SK-N-SH (cell line): ENCODE measurements around the gene ACOXL. TPM values are rescaled to one million over a fixed set of nuclear protein-coding genes. Genes with fewer than 3 reads are reported as not detected.

Experiments
- CTCF ChIA-PET: fragments of 300-600, 350-600 bp; formaldehyde crosslinking; extraction: SDS; loops from one replicate; lab custom pipeline; 2021; lab: Yijun Ruan, JAX
- POLR2A ChIA-PET: fragments of 350-600 bp; sonication (Branson Sonifier 250); formaldehyde crosslinking; extraction: SDS; loops from one replicate; lab custom pipeline; 2020; ENCODE audit warnings: antibody characterized with exemption, inconsistent platforms; lab: Yijun Ruan, JAX
- DNase-seq: peaks from one replicate; pipeline ENCODE4 v3.0.0; 2012
- H2AFZ ChIP-seq: fragments of 200-600 bp; sonication (generic); 2 replicates; pipeline ENCODE4 v1.8.1; 2016; ENCODE audit warnings: antibody characterized with exemption, mild to moderate bottlenecking, low read depth
- H3F3A ChIP-seq: fragments of 200-600 bp; sonication (generic); replicated peaks from 2 replicates; pipeline ENCODE3; 2016; ENCODE audit warnings: antibody characterized with exemption, mild to moderate bottlenecking; ENCODE audit not compliant: insufficient read depth
- H3K27ac ChIP-seq, 2 experiments: fragments of 200-500 bp in 1 of 2; fragments of 200-600 bp in 1 of 2; sonication (Bioruptor generic) in 1 of 2; sonication (generic), shearing (Covaris generic) in 1 of 2; 2 replicates each; pipeline versions ENCODE4 v1.5.1 to v1.6.1; 2014 to 2016; ENCODE audit warnings: low read depth in 2 of 2, inconsistent platforms in 1 of 2, low read length in 1 of 2, mild to moderate bottlenecking in 1 of 2, mixed read lengths in 1 of 2
- H3K27me3 ChIP-seq: fragments of 200-600 bp; sonication (generic), shearing (Covaris generic); 2 replicates; pipeline ENCODE4 v1.6.1; 2016; ENCODE audit warnings: mixed run types; ENCODE audit not compliant: insufficient read depth
- H3K36me3 ChIP-seq, 2 experiments: fragments of 200-500 bp in 1 of 2; fragments of 200-600 bp in 1 of 2; sonication (Bioruptor generic) in 1 of 2; sonication (generic) in 1 of 2; replicated peaks in 1 of 2; 2 replicates each; pipeline versions ENCODE3 to v1.5.1; 2014 to 2016; ENCODE audit warnings: low read length in 1 of 2, mild to moderate bottlenecking in 1 of 2; ENCODE audit not compliant: insufficient read depth in 2 of 2, control insufficient read depth in 1 of 2
- H3K4me1 ChIP-seq, 2 experiments: fragments of 200-500 bp in 1 of 2; fragments of 200-600 bp in 1 of 2; sonication (Bioruptor generic) in 1 of 2; sonication (generic), shearing (Covaris generic) in 1 of 2; 2 replicates each; pipeline versions ENCODE4 v1.5.1 to v1.6.1; 2014 to 2016; ENCODE audit warnings: low read depth in 1 of 2, low read length in 1 of 2, mixed run types in 1 of 2; ENCODE audit not compliant: insufficient read depth in 2 of 2, control insufficient read depth in 1 of 2
- H3K4me2 ChIP-seq: fragments of 200-600 bp; sonication (generic), shearing (Covaris generic); 2 replicates; pipeline ENCODE4 v1.6.1; 2017; ENCODE audit warnings: mixed run types
- H3K4me3 ChIP-seq, 2 experiments: fragments of 200-500 bp in 1 of 2; fragments of 200-600 bp in 1 of 2; sonication (Bioruptor generic) in 1 of 2; sonication (generic), shearing (Covaris generic) in 1 of 2; 2 replicates each; pipeline versions ENCODE4 v1.5.1 to v1.8.1; 2014 to 2016; ENCODE audit warnings: low read depth in 2 of 2, inconsistent platforms in 1 of 2, low read length in 1 of 2, mild to moderate bottlenecking in 1 of 2, mixed read lengths in 1 of 2, moderate library complexity in 1 of 2
- H3K79me2 ChIP-seq: fragments of 200-600 bp; sonication (generic); 2 replicates; pipeline ENCODE4 v1.8.1; 2017; ENCODE audit warnings: mild to moderate bottlenecking; ENCODE audit not compliant: insufficient read depth
- H3K9ac ChIP-seq: fragments of 200-600 bp; sonication (generic); 2 replicates; pipeline ENCODE4 v1.6.1; 2017; ENCODE audit warnings: mixed run types
- H3K9me2 ChIP-seq: fragments of 200-600 bp; sonication (generic); 2 replicates; pipeline ENCODE4 v1.6.1; 2017; ENCODE audit warnings: mixed run types
- H3K9me3 ChIP-seq: fragments of 200-600 bp; sonication (generic); 2 replicates; pipeline ENCODE4 v1.6.1; 2017; ENCODE audit warnings: mixed run types, mild to moderate bottlenecking, moderate library complexity
- H4K20me1 ChIP-seq: fragments of 200-600 bp; sonication (generic); 2 replicates; pipeline ENCODE4 v1.6.1; 2017; ENCODE audit warnings: mild to moderate bottlenecking, mixed run types; ENCODE audit not compliant: insufficient read depth
- EP300 ChIP-seq, 2 experiments: IDR thresholded peaks; 2 replicates each; pipeline versions ENCODE4 v1.4.0 to v1.6.1; 2012; ENCODE audit warnings: borderline replicate concordance in 1 of 2, low read depth in 1 of 2, low read length in 1 of 2
- GATA2 ChIP-seq: sonication (generic); formaldehyde crosslinking; IDR thresholded peaks from 2 replicates; pipeline ENCODE4 v1.5.0; 2020; ENCODE audit warnings: mild to moderate bottlenecking, missing genetic modification reagents
- MEF2A ChIP-seq: IDR thresholded peaks from 2 replicates; pipeline ENCODE4 v1.4.0; 2012; ENCODE audit warnings: low read depth, borderline replicate concordance
- NFIC ChIP-seq: IDR thresholded peaks from 2 replicates; pipeline ENCODE4 v1.4.0; 2012; ENCODE audit warnings: borderline replicate concordance
- POLR2AphosphoS5 ChIP-seq: IDR thresholded peaks from 2 replicates; pipeline ENCODE4 v1.6.1; 2012; ENCODE audit warnings: low read depth, low read length
- RCOR1 ChIP-seq: fragments of 150-350 bp; IDR thresholded peaks from 2 replicates; pipeline ENCODE4 v1.6.1; 2017; ENCODE audit warnings: antibody characterized with exemption, low read length
- TEAD4 ChIP-seq: IDR thresholded peaks from 2 replicates; pipeline ENCODE4 v1.4.0; 2012; ENCODE audit warnings: mild to moderate bottlenecking, borderline replicate concordance; ENCODE audit not compliant: insufficient read depth
- WGBS: methylation state at CpG from one replicate; pipeline ENCODE4 v1.1.6; 2017; ENCODE audit warnings: low lambda C conversion rate; 5-methylcytosine and 5-hydroxymethylcytosine counted together
- polyA plus RNA-seq, 3 experiments: library from polyadenylated mRNA; depleted of rRNA; stranded (reverse); fragments of >200 nt; gene quantifications; 2 replicates each; pipeline ENCODE4 v1.2.3, GENCODE V29; 2012
- TF ChIP-seq, protein P1 (sequence below): IDR thresholded peaks from 2 replicates; pipeline ENCODE4; 2012
- TF ChIP-seq, protein P2 (sequence below): fragments of 150-350 bp; IDR thresholded peaks from 2 replicates; pipeline ENCODE4 v1.6.1; 2017; ENCODE audit warnings: antibody characterized with exemption, low read length, low read depth, borderline replicate concordance

ACOXL gene
- polyA plus RNA-seq, 1 of the 3 experiments (the other 2 are of a cell fraction) = not detected

DNA sequence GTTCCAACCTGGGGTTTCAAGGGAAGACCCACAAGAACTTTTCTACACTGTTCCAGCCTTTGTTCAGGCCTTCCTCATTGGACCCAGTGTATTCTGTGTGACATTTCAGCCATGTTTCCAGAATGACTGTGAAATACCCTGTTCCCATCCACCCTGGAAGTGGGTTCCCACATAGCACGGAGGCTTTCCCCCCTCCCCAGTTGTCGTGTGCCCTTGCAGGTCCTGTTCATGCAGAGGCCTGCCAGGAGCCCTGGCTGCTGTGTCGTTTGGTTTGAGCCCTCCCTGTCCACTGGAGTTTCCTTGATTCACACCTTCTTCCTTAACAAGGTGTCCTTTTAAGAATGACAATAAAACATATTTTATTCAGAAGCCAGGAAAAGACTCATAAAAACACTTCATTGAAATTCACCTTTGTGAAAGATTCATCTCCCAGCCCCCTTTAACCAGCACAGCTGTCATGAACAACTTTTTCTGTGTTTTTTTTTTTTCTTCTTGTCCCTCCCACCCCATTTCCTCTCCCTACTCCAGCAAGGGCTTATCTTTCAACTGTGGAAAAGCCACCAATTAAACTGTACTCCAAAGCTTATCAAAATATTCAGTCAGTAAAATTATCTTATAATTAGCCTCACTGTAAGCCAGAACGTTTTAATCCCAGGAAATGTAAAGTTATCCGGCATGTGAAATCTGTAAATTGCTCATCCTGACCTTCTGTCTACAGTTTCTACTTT, 106.4 kb downstream of the ACOXL start:
- peaks cover 25% of the 10 kb centered on the region; the same call in 1 of the 2 replicates for H3K27me3 ChIP-seq
- H3K4me3 ChIP-seq = no peak overlapping the region
- H3K9me2 ChIP-seq = no peaks in the 10 kb centered on the region
- 11% methylated on average over 5 of the region's 5 CpGs for WGBS
- H3K9me3 ChIP-seq = no peaks in the 10 kb centered on the region
- H3K27ac ChIP-seq = peak overlapping the region in 1 of 2 experiments; percentile 28; a peak in 2 of 4 replicates
- H3F3A ChIP-seq = no peaks in the 10 kb centered on the region
- TF ChIP-seq GATA2 (CRISPR knock-in tag) = peak; percentile 55; the same call in 1 of the 2 replicates
- TF ChIP-seq, protein P1, sequence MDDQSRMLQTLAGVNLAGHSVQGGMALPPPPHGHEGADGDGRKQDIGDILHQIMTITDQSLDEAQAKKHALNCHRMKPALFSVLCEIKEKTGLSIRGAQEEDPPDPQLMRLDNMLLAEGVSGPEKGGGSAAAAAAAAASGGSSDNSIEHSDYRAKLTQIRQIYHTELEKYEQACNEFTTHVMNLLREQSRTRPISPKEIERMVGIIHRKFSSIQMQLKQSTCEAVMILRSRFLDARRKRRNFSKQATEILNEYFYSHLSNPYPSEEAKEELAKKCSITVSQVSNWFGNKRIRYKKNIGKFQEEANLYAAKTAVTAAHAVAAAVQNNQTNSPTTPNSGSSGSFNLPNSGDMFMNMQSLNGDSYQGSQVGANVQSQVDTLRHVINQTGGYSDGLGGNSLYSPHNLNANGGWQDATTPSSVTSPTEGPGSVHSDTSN = no peak
- peak in 1 of 2 experiments; percentile 44; a peak in 1 of 4 replicates for TF ChIP-seq EP300 (IDR thresholded peaks at IDR 0.05; ENCODE audit: borderline replicate concordance in 1 of 2, low read depth in 1 of 2, low read length in 1 of 2)
- peak; percentile 36; the same call in 1 of the 2 replicates for TF ChIP-seq RCOR1
- TF ChIP-seq, all 33 proteins: peak for 3
- Histone ChIP-seq H3K9ac (no peak overlapping the region), H3K4me2 (no peak overlapping the region), H3K79me2 (no peaks in the 10 kb centered on the region), H3K36me3 (no peaks in the 10 kb centered on the region), H4K20me1 (no peaks in the 10 kb centered on the region), H3K4me1 (peaks cover 0 to 28% of the 10 kb centered on the region in 2 experiments; a peak in 2 of 4 replicates), H2AFZ (no peak overlapping the region)
- CTCF ChIA-PET = interaction anchor here (1.0 to 2.6 kb wide), 3 partner anchors 15 to 281 kb away, joined by 3 to 10 read pairs (median 3); no protein-coding TSS in a partner anchor
- DNase-seq = peak; percentile 53
- POLR2A ChIA-PET = no interaction called here

DNA sequence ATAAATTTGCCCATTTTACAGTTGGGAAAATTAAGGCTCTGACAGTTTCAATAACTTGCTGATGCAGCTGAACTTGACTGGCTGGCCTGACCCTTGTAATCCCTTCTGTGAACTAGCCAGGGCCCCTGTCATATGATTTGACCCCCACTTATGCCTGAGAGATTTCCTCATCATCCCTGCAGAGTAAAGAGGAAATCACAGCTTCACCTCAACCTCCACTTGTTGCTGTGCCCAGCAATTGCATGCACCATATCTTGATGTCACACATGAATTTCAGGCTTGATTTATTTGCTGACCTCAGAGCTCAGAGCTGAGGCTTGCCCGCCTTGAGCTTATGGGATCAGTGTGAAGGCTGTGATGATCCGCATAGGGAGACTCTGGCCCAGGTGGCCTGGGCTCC, 108.1 kb downstream of the ACOXL start:
- H3K79me2 ChIP-seq = no peaks in the 10 kb centered on the region
- no peaks in the 10 kb centered on the region for H3K9me3 ChIP-seq
- H3K27me3 ChIP-seq = peaks cover 18% of the 10 kb centered on the region; the same call in 1 of the 2 replicates
- no peak overlapping the region for H2AFZ ChIP-seq
- no peak overlapping the region for H3K4me2 ChIP-seq
- no CpG with 5 or more reads among the region's 2 CpGs for WGBS
- no peak overlapping the region for H3K4me3 ChIP-seq
- peaks cover 0 to 28% of the 10 kb centered on the region in 2 experiments; a peak in 2 of 4 replicates for H3K4me1 ChIP-seq
- no peaks in the 10 kb centered on the region for H4K20me1 ChIP-seq
- no peak overlapping the region for H3K27ac ChIP-seq
- ChIA-PET CTCF (interaction anchor here (0.6 to 2.6 kb wide), 2 partner anchors 28 to 320 kb away, joined by 3 to 10 read pairs; no protein-coding TSS in a partner anchor), POLR2A (no interaction called here)
- H3K9ac ChIP-seq = no peak overlapping the region
- no peak for TF ChIP-seq TEAD4
- TF ChIP-seq, protein P2, sequence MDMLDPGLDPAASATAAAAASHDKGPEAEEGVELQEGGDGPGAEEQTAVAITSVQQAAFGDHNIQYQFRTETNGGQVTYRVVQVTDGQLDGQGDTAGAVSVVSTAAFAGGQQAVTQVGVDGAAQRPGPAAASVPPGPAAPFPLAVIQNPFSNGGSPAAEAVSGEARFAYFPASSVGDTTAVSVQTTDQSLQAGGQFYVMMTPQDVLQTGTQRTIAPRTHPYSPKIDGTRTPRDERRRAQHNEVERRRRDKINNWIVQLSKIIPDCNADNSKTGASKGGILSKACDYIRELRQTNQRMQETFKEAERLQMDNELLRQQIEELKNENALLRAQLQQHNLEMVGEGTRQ = no peak
- no peak for TF ChIP-seq MEF2A
- no peak for TF ChIP-seq NFIC
- no peak for TF ChIP-seq POLR2AphosphoS5
- no peaks in the 10 kb centered on the region for H3K9me2 ChIP-seq
- no peaks in the 10 kb centered on the region for H3F3A ChIP-seq
- DNase-seq = no peak
- no peaks in the 10 kb centered on the region for H3K36me3 ChIP-seq
